HUDEP-2 (cell line): ENCODE data around the gene TMEM238L.

Experiments used
- DNase-seq, 76 experiments: peaks; one replicate each; lab custom pipeline; 2025; ENCODE audit not compliant: unreplicated experiment in 76 of 76; lab: John Stamatoyannopoulos, UW

Gene TMEM238L

GRCh38 chr17:10750210-10750609 lies 53.7 kb downstream of the TMEM238L start:
- DNase-seq: no peak

GRCh38 chr17:10748531-10749181 lies 55.2 kb downstream of the TMEM238L start:
- DNase-seq: no peak

GRCh38 chr17:10745231-10745630 lies 58.7 kb downstream of the TMEM238L start:
- no peak for DNase-seq
